M059J (cell line): ENCODE results near the gene NELL2. TPM values are rescaled to one million over a fixed set of nuclear protein-coding genes. Genes with fewer than 3 reads are reported as not detected.
A peak's percentile ranks its signal among the peaks of the same experiment; 100 is the strongest.
"Not testable (repeated sequence)": the region's sequence is repeated elsewhere in the genome, so short reads cannot be mapped to it uniquely, and the experiment has no call there.

Experiments used
- DNase-seq: peaks from one replicate; pipeline ENCODE4 v3.0.0-alpha.2; 2012; ENCODE audit warnings: low read depth
- total RNA-seq: library from RNA; depleted of rRNA; stranded (reverse); fragments of >200 nt; shearing (Covaris generic); gene quantifications from 2 replicates; pipeline ENCODE4 v1.2.3, GENCODE V29; 2014

NELL2 gene
- total RNA-seq, 1 experiment from 2014 or later: 0.25 TPM

GRCh38 chr12:44779766-44780165 lies 96.3 kb downstream of the NELL2 start:
- DNase-seq: no peak

GRCh38 chr12:44778863-44779262 lies 97.3 kb downstream of the NELL2 start:
- DNase-seq: no peak

- no peak for DNase-seq
These were observed 99.1 kb downstream of the NELL2 start for GRCh38 chr12:44777044-44777443.

GRCh38 chr12:44775901-44776300 lies 100.2 kb downstream of the NELL2 start:
- no peak for DNase-seq

DNA sequence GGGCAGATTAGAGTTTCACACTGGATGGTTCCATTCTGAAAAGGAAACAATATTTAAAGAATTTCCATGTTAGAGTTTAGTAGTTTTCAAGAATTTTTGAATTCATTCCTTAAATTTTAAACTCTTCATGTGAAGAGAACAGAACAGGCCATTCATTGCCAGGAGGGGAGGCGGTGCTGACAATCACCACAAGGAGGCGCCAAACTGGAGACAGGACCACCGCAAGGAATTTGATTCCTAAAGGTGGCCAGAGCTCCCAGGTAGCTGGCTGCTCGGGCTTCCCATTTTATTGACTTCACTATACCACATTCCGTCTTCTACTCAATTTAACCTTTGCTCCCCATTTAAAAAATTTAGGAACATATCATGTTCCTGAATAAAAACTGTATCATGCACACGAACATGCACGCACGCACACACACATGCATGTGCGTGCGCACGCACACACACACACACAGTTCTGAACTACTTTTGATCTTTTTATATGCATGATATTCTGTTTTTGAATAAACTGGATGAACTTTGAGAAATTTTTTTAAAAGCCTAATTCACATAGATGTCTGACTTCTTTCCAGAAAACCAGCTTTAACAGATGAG lies 101.2 kb downstream of the NELL2 start:
- peak; percentile 1 for DNase-seq

GRCh38 chr12:44771485-44772021 lies 104.6 kb downstream of the NELL2 start:
- DNase-seq: no peak

GRCh38 chr12:44765796-44766195 lies 110.3 kb downstream of the NELL2 start:
- no peak for DNase-seq

GRCh38 chr12:44763021-44763420 lies 113.1 kb downstream of the NELL2 start:
- DNase-seq: no peak

DNA sequence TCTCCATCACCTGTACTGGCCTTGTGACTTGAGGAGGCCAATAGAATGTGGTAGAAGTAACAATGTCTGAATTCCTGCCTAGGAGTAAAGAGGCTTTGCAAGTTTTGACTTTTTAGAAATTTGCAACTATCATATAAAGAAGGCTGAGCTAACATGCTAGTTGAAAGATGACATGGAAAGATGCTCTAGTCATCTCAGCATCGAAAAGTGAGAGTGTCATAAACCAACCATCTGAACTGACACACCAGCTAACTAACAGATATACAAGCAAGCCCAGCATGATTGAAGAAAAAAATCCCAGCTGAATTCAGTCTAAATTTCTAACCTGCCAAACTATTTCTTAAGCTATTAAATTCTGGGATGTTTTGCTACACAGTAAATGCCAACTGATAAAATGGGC lies 116.8 kb downstream of the NELL2 start:
- no peak for DNase-seq

DNA sequence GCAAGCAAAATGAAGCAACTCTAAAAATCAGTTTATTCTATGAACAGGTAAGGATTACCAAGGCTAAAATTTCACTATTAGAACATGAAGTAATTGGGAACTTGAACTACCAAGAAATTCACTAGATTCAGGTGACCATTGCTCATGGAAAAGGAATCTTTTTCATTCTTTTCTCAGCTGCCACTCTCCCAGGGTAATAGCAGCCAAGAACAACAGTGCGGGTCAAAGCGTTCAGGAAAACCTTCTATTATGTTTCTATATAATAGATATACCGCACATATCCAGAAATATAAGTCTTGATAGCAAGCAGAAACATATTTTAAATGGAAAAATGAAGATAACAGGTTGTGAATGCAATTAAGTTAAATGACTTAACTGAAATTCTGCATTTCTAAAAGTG lies 125.6 kb downstream of the NELL2 start:
- no peak for DNase-seq

GRCh38 chr12:44749566-44749965 lies 126.5 kb downstream of the NELL2 start:
- no peak for DNase-seq

DNA sequence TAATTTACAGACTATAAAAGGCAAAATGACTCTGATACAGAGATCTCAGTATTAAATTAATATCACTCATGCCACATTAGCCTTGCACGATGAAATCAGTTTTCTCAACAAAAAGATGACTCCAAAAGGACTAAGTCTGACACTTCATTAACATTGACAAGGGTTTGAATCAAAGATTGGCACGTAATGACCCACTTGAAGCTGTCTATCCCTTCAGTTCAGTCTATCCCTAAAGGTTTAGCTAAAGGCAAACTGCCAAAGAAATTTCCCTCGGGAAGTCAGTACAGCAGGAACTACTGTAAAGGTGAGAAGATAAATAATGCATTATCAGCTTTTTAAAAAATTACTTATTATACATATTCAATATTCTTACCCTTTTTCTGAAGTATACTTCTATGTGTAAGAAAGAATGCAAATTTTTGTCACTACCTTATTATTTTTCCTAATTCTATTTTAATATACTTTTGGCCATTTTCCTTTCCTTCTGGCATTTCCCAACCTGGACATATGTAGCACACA lies 127.1 kb downstream of the NELL2 start:
- DNase-seq: no peak

- DNase-seq: not testable (repeated sequence)
These were observed 134.7 kb downstream of the NELL2 start for GRCh38 chr12:44741292-44741980.

DNA sequence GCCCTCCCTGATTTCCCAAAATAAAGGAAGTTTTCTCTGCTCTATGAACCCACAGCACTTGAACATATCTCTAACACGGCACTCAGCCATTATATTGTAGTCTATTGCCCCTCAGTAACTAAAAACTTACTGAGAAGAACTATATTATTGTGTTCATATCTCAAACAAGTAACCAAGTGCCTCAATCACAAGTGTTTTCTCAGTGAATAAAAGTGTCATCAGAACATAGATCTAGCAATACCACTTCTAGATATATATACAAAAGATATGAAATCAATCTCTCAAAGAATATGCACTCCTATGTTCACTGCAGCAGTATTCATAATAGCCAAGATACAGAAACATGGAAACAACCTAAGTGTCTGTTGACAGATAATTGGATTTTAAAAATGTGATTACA lies 138.1 kb downstream of the NELL2 start:
- no peak for DNase-seq

DNA sequence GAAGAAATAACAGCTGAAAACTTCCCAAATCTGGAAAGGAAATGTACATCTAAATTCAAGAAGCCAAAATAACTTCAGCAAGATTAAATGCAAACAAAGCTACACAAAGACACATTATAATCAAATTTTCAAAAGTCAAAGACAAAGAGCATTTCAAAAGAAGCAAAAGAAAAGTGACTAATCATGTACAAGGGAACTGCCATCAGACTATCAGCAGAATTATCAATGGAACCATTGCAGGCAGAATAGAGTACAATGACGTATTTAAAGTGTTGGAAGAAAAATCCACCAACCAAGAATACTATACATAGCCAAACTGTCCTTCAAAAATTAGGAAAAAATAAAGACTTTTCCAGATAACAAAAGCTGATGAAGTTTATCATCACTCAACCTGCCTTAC lies 147.5 kb downstream of the NELL2 start:
- no peak for DNase-seq

GRCh38 chr12:44720265-44720664 lies 155.8 kb downstream of the NELL2 start:
- DNase-seq: no peak

GRCh38 chr12:44717612-44718011 lies 158.5 kb downstream of the NELL2 start:
- DNase-seq: no peak

DNA sequence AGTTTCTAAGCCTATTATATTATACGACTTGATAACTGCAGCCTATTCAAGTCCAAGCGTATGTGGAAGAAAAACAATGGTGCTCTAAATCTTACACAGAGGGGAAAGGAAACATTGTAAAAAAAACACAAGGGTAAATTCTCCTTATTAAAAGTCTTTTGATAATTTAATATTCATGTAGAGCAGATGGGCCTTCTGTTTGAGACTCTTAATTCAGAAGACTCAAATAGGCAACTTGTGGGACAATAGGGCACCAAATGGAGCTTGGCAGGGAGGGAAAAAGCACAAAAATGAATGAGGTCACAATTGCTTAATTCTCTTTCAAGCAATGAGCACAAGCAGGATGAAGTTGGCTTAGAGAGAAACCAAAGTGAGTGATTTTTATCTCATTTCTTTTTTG lies 159.4 kb downstream of the NELL2 start:
- DNase-seq: no peak

- DNase-seq: no peak
These were observed 164.4 kb downstream of the NELL2 start for GRCh38 chr12:44711736-44712135.

- DNase-seq: no peak
These were observed 166.9 kb downstream of the NELL2 start for GRCh38 chr12:44709166-44709565.

DNA sequence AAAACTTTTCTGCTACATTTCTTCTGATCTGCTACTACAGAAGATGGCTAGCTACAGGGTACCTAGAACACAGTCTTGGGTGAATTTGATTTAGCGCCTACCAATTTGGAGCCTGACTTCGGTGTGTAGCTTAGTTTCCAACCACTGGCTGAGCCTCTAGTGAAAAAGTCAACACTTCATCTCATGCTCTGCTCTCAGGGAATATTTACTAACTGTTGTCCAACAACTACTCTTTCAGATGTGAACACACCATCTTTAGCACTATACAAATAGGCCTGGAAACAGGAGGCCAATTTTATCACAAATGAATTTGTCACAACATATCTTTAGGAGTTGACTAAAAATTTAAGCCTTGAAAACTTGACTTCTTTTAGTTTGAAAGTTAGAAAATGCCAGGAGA lies 167.9 kb downstream of the NELL2 start:
- DNase-seq: no peak

GRCh38 chr12:44703182-44703910 lies 172.8 kb downstream of the NELL2 start:
- DNase-seq: no peak

DNA sequence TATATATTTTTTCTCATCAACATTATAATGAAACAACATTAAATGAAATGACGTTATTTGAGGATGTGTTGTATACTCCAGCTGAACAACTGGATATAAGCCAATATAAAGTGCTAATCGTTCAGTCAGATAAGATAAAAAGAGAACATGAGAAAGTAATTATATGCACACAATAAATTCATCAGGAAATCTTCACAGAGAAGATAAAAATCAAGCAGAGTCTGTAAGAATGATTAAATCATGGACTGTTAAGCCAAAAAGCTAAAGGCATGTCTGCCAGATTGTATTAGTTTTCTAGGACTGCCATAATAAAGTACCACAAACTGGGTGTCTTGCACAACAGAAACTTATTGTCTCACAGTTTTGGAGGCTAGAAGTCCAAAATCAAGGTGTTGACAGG lies 178.6 kb downstream of the NELL2 start:
- DNase-seq: no peak
